Neural progenitor cell (in vitro differentiated cells): ENCODE measurements around the gene CPEB2.

Experiments
- EZH2 ChIP-seq: fragments of 200-600 bp; sonication (generic); IDR thresholded peaks from 2 replicates; pipeline ENCODE4 v1.6.1; 2017; ENCODE audit warnings: antibody characterized with exemption, mild to moderate bottlenecking, moderate library complexity
- TF ChIP-seq, protein P1 (sequence below): fragments of 200-600 bp; sonication (generic); IDR thresholded peaks from 2 replicates; pipeline ENCODE4 v1.5.1; 2017; ENCODE audit warnings: antibody characterized with exemption, mild to moderate bottlenecking

DNA sequence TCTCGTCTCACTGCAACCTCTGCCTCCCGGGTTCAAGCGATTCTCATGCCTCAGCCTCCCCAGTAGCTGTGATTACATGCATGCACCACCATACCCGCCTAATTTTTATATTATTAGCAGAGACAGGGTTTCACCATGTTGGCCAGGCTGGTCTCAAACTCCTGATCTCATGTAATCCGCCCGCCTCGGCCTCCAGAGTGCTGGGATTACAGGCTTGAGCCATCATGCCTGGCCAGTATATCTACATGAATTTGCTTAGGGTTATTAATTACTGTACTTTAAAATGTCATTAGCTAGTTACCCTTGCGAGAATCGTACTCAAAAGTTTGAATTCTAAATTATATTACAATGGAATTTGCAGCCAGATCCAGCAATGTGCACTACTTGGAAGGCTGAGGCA is 8.9 kb downstream of the CPEB2 start:
- TF ChIP-seq, protein P1, sequence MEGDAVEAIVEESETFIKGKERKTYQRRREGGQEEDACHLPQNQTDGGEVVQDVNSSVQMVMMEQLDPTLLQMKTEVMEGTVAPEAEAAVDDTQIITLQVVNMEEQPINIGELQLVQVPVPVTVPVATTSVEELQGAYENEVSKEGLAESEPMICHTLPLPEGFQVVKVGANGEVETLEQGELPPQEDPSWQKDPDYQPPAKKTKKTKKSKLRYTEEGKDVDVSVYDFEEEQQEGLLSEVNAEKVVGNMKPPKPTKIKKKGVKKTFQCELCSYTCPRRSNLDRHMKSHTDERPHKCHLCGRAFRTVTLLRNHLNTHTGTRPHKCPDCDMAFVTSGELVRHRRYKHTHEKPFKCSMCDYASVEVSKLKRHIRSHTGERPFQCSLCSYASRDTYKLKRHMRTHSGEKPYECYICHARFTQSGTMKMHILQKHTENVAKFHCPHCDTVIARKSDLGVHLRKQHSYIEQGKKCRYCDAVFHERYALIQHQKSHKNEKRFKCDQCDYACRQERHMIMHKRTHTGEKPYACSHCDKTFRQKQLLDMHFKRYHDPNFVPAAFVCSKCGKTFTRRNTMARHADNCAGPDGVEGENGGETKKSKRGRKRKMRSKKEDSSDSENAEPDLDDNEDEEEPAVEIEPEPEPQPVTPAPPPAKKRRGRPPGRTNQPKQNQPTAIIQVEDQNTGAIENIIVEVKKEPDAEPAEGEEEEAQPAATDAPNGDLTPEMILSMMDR = no peak
- TF ChIP-seq EZH2 = no peak
